ENCODE measurements around the gene LYSMD2. TPM values are rescaled to one million over a fixed set of nuclear protein-coding genes. Genes with fewer than 3 reads are reported as not detected.

LYSMD2 gene
- total RNA-seq, 1 donor from 2014 or later = 14.5 TPM

DNA sequence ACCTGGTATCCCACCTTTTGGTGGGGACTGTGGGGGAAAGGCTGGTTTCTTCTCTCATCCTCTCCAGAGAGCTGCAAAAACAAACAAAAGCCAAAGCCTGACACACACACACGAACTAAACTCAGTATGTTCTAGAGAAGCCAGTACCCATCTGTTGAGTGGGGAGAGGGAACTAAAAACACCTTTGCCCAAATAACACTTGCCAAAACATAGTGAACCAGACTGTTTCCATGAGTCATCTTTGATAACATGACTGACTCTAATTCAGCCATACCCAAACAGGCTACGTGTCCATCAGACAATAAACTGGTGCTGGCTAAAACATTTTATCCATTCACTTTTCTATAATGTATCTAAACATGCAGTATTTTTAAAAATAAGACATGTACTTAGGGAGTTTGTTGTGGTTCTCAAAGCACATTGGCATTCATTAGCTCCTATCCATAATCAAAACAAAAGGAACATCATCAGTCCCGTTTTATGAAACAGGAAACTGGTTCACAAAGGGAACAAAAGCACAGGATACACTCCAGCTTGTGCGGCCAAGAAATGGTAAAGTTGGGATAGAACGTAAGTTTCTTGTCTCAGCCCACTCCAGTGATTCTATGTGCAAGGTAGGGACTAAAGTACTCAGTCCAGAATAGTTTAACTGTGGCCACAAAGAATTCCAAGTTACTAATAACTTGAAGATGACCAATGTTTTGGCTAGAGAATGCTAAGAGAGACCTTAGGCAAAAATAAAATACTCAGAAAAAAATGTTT lies 16.1 kb downstream of the LYSMD2 start:
- H3K4me3 Mint-ChIP-seq (ENCODE audit: unreplicated experiment) = no peak overlapping the region
- H3K9me3 Mint-ChIP-seq (ENCODE audit: unreplicated experiment) = no peaks in the 10 kb centered on the region
- H3K27ac Mint-ChIP-seq (ENCODE audit: unreplicated experiment) = peak overlapping the region; percentile 62
- H3K4me1 Mint-ChIP-seq (ENCODE audit: unreplicated experiment) = peaks cover 47% of the 10 kb centered on the region
- no peak for DNase-seq (ENCODE audit: low spot score)
- TF ChIP-seq, protein P1, sequence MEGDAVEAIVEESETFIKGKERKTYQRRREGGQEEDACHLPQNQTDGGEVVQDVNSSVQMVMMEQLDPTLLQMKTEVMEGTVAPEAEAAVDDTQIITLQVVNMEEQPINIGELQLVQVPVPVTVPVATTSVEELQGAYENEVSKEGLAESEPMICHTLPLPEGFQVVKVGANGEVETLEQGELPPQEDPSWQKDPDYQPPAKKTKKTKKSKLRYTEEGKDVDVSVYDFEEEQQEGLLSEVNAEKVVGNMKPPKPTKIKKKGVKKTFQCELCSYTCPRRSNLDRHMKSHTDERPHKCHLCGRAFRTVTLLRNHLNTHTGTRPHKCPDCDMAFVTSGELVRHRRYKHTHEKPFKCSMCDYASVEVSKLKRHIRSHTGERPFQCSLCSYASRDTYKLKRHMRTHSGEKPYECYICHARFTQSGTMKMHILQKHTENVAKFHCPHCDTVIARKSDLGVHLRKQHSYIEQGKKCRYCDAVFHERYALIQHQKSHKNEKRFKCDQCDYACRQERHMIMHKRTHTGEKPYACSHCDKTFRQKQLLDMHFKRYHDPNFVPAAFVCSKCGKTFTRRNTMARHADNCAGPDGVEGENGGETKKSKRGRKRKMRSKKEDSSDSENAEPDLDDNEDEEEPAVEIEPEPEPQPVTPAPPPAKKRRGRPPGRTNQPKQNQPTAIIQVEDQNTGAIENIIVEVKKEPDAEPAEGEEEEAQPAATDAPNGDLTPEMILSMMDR (IDR thresholded peaks at IDR 0.05; ENCODE audit: unreplicated experiment) = no peak
- peaks cover 2% of the 10 kb centered on the region for H3K27me3 Mint-ChIP-seq (ENCODE audit: unreplicated experiment)
- peaks cover 7% of the 10 kb centered on the region for H3K36me3 Mint-ChIP-seq (ENCODE audit: low read depth, unreplicated experiment)

- Mint-ChIP-seq H3K27ac (ENCODE audit: unreplicated experiment) (peak overlapping the region; percentile 68), H3K4me3 (ENCODE audit: unreplicated experiment) (peak overlapping the region; percentile 47), H3K9me3 (ENCODE audit: unreplicated experiment) (no peaks in the 10 kb centered on the region), H3K4me1 (ENCODE audit: unreplicated experiment) (peaks cover 39% of the 10 kb centered on the region), H3K27me3 (ENCODE audit: unreplicated experiment) (peaks cover 2% of the 10 kb centered on the region), H3K36me3 (ENCODE audit: low read depth, unreplicated experiment) (peaks cover 7% of the 10 kb centered on the region)
- TF ChIP-seq, protein P1 (IDR thresholded peaks at IDR 0.05; ENCODE audit: unreplicated experiment) = no peak
- DNase-seq (ENCODE audit: low spot score) = no peak
Measured at GRCh38 chr15:51720201-51720995, 17.1 kb downstream of the LYSMD2 start.

DNA sequence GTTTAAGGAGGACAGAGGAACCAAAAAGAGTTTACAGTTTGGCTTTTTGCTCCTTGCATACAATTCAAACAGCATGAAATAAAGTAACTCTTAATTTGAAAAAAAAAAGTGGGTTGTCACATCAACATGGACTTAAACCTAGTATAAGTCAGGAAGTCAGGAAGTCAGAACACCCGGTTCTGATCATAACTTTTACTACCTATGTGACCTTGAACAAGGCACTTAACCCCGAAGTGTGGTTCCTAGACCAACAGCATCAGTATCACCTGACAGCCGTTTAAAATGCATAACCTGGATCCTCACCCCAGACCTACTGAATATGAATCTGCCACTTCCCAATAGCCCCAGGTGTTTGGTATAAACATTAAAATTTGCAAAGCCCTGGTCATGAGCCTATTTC lies 18.7 kb downstream of the LYSMD2 start:
- H3K36me3 Mint-ChIP-seq (ENCODE audit: low read depth, unreplicated experiment) = peaks cover 7% of the 10 kb centered on the region
- H3K4me1 Mint-ChIP-seq (ENCODE audit: unreplicated experiment) = peaks cover 26% of the 10 kb centered on the region
- H3K9me3 Mint-ChIP-seq (ENCODE audit: unreplicated experiment) = no peaks in the 10 kb centered on the region
- TF ChIP-seq, protein P1 (IDR thresholded peaks at IDR 0.05; ENCODE audit: unreplicated experiment) = no peak
- H3K4me3 Mint-ChIP-seq (ENCODE audit: unreplicated experiment) = no peak overlapping the region
- no peak overlapping the region for H3K27ac Mint-ChIP-seq (ENCODE audit: unreplicated experiment)
- no peak for DNase-seq (ENCODE audit: low spot score)
- peaks cover 2% of the 10 kb centered on the region for H3K27me3 Mint-ChIP-seq (ENCODE audit: unreplicated experiment)

- TF ChIP-seq, protein P1 (IDR thresholded peaks at IDR 0.05; ENCODE audit: unreplicated experiment) = no peak
- no peak for DNase-seq (ENCODE audit: low spot score)
- H3K4me3 Mint-ChIP-seq (ENCODE audit: unreplicated experiment) = no peak overlapping the region
- H3K4me1 Mint-ChIP-seq (ENCODE audit: unreplicated experiment) = peaks cover 26% of the 10 kb centered on the region
- H3K36me3 Mint-ChIP-seq (ENCODE audit: low read depth, unreplicated experiment) = peaks cover 7% of the 10 kb centered on the region
- no peaks in the 10 kb centered on the region for H3K9me3 Mint-ChIP-seq (ENCODE audit: unreplicated experiment)
- H3K27me3 Mint-ChIP-seq (ENCODE audit: unreplicated experiment) = peaks cover 2% of the 10 kb centered on the region
- H3K27ac Mint-ChIP-seq (ENCODE audit: unreplicated experiment) = no peak overlapping the region
Measured at GRCh38 chr15:51718219-51718618, 19.2 kb downstream of the LYSMD2 start.

DNA sequence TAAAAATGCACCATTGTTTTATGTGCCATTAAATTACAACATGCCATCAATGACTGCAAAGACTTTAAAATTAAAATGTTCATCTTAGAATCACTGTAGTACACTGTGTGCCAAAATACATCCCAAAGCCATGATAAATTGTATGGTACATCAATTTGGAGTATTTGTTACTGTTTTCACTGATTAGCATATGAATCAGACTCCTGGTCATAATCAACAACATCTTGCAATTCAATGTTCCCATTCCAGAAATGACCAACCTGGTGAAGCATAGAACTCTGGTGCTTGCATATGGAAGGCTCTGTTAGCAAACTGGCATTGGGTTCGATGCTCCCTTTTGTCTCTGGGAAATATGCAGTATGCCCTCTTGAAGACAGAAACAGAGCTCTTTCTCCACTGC lies 22.5 kb downstream of the LYSMD2 start:
- peaks cover 3% of the 10 kb centered on the region for H3K4me1 Mint-ChIP-seq (ENCODE audit: unreplicated experiment)
- no peaks in the 10 kb centered on the region for H3K9me3 Mint-ChIP-seq (ENCODE audit: unreplicated experiment)
- no peak overlapping the region for H3K27ac Mint-ChIP-seq (ENCODE audit: unreplicated experiment)
- DNase-seq (ENCODE audit: low spot score) = no peak
- no peaks in the 10 kb centered on the region for H3K27me3 Mint-ChIP-seq (ENCODE audit: unreplicated experiment)
- no peak overlapping the region for H3K4me3 Mint-ChIP-seq (ENCODE audit: unreplicated experiment)
- TF ChIP-seq, protein P1 (IDR thresholded peaks at IDR 0.05; ENCODE audit: unreplicated experiment) = no peak
- H3K36me3 Mint-ChIP-seq (ENCODE audit: low read depth, unreplicated experiment) = peaks cover 4% of the 10 kb centered on the region
